ENCODE measurements around the gene PARP14.

PARP14 gene

DNA sequence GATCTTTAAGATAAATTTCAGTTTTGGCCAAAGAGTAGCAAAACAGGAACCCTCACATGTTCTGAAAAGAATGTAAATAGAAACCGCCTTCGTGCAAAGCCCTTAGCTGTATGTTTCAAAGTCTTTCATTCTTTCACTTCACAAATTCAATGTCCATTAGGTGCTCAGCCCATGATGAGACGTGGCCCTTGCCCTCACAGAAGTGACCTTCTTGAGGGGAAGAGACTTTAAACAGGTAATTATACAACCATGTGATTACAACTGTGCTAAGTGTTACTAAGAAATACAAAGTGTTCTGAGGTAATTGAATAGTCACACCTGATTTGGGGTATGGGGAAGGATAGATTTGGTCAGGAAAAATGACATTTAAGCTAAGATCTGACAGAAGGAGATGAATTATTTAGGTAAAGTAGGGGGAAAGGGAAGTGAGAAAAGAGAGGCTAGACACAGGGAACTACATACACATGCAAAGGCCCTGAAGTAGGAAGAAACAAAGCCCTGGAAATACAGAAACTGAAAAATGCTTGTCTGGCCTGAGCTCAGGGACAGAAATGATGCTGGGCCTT, 93.4 kb downstream of the PARP14 start:
- no peak for DNase-seq (ENCODE audit: low spot score)

DNA sequence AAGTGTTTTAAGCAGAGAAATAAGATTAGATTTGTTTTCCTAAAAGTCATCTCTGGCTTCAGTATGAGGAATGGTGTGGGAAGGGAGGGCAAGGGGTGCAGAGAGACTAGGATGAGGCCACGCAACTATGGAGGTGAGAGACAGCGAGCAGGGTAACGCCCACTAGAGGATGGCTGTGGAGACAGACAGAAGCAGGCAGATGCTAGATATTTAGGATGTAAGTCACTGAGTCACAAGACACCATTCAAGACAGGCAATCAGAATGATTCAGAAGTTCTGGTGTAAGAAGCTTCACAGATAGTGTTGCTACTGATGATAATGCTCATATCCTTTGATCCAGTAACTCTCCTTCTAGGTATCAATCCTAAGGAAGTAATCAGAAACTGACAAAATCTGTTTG, 93.9 kb downstream of the PARP14 start:
- no peak for DNase-seq (ENCODE audit: low spot score)

DNA sequence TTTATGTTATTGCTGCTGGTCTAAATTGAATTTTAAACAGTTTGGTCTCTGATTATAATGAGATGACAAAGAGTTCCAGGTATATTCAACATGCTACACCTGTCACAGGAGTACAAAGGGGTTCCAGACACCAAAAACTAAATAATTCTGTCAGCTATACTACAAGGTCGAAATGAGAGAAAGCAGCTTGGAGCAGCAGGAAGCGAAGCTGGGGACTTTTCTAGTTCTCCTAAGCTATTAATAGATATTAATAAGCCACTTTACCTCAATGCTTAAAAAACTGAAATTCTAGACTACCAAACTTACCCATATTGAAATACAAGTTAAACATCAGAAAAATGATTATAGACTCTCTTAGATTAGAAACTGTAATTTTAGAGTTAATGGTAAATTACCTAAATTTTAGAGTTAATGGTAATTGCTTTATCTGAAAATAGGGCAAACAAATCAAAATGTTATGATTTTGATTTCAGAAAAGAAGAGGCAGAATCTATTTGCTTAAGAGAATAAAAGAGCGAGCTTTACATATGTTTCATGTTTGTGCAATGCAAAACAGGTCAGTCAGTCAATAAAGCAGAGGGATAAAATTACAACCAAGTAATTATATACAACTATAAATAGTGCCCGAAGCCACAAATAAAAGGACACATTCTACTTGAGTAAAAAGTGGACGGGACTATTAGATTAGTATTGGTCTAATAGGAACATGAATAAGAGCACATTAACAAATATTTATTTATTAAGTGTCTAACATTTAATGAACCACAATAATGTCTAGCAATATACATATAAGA, 96.2 kb downstream of the PARP14 start:
- DNase-seq (ENCODE audit: low spot score), result no peak

DNA sequence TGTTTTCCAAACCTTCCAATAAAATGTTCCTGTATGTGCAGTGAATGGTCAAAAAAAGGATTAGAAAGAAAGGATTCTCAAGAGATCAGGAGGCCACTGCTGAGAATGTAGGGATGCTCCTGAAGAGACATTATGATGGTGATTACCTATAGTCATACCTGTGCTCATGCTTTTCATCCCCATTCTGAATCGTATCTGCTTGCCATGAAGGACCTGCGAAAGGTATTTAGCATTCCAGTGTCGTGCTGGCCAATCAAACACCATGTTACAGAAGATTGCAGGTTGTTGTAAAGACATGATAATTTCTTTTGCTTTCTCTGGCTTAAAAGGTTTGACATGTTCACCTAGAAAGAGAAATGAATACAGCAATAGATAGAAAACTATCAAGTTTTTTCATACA, 96.9 kb downstream of the PARP14 start:
- no peak for DNase-seq (ENCODE audit: low spot score)
